Thymus (tissue), 11 donors: ENCODE results near the gene PHF20. TPM values are rescaled to one million over a fixed set of nuclear protein-coding genes. Genes with fewer than 3 reads are reported as not detected.
"Not testable (repeated sequence)": the region's sequence is repeated elsewhere in the genome, so short reads cannot be mapped to it uniquely, and the experiment has no call there.

Experiments used
- DNase-seq, 9 donors: peaks; one replicate each; pipeline ENCODE4 v3.0.0-alpha.2; 2013; ENCODE audit warnings: low spot score in 9 of 9, low read depth in 6 of 9, missing footprints in 1 of 9
- H3K27ac ChIP-seq, 2 donors: one replicate each; pipeline ENCODE4 v1.5.1; 2013; ENCODE audit warnings: control low read depth in 1 of 2, low read depth in 1 of 2, low read length in 1 of 2, mild to moderate bottlenecking in 1 of 2, moderate library complexity in 1 of 2
- H3K27me3 ChIP-seq, 2 donors: one replicate each; pipeline ENCODE4 v1.5.1; 2013; ENCODE audit warnings: low read length in 1 of 2; ENCODE audit not compliant: control insufficient read depth in 2 of 2, insufficient read depth in 1 of 2
- H3K36me3 ChIP-seq, 2 donors: one replicate each; pipeline ENCODE4 v1.5.1; 2013; ENCODE audit warnings: low read length in 1 of 2, mild to moderate bottlenecking in 1 of 2, moderate library complexity in 1 of 2; ENCODE audit not compliant: control insufficient read depth in 2 of 2, insufficient read depth in 2 of 2
- H3K4me1 ChIP-seq, 2 donors: one replicate each; pipeline ENCODE4 v1.5.1; 2013; ENCODE audit warnings: low read length in 2 of 2; ENCODE audit not compliant: control insufficient read depth in 2 of 2, insufficient read depth in 2 of 2
- H3K4me3 ChIP-seq, 2 donors: one replicate each; pipeline ENCODE4 v1.5.1; 2013; ENCODE audit warnings: low read length in 2 of 2, control low read depth in 1 of 2, mild to moderate bottlenecking in 1 of 2
- H3K9me3 ChIP-seq, 2 donors: one replicate each; pipeline ENCODE4 v1.5.1; 2013; ENCODE audit warnings: low read length in 1 of 2, mild to moderate bottlenecking in 1 of 2; ENCODE audit not compliant: control insufficient read depth in 2 of 2, insufficient read depth in 1 of 2
- WGBS: extraction: QIAGEN DNeasy Blood & Tissue Kit; methylation state at CpG from one replicate; pipeline ENCODE4 v1.1.7; 2013; 5-methylcytosine and 5-hydroxymethylcytosine counted together
- polyA plus RNA-seq: library from polyadenylated mRNA; stranded (reverse); fragments of 200-250 nt; gene quantifications from one replicate; pipeline ENCODE4 v1.2.3, GENCODE V29; 2013
- total RNA-seq: library from RNA; stranded (reverse); fragments of 120-200 nt; gene quantifications from one replicate; pipeline ENCODE4 v1.2.4, GENCODE V29; 2013
- donor health status: healthy.

The PHF20 gene
- total and polyA plus RNA-seq, 2 donors = 35.6 to 39.7 TPM

GRCh38 chr20:35950093-35950492, 178.3 kb downstream of the PHF20 start:
- Histone ChIP-seq H3K27me3 (peaks cover 0 to 4% of the 10 kb centered on the region in 2 donors), H3K27ac (no peak overlapping the region), H3K9me3 (no peaks in the 10 kb centered on the region), H3K36me3 (peaks cover 15 to 32% of the 10 kb centered on the region in 2 donors), H3K4me1 (peaks cover 13 to 15% of the 10 kb centered on the region in 2 donors), H3K4me3 (no peak overlapping the region)
- no peak for DNase-seq
- whole genome bisulfite sequencing = 98% methylated on average over 7 of the region's 7 CpGs

GRCh38 chr20:35952080-35952479, 180.3 kb downstream of the PHF20 start:
- H3K4me3 ChIP-seq = not testable (repeated sequence)
- 97% methylated on average over 14 of the region's 14 CpGs for WGBS

GRCh38 chr20:35952480-35953386, 180.9 kb downstream of the PHF20 start:
- Histone ChIP-seq H3K27me3 (peaks cover 0 to 4% of the 10 kb centered on the region in 2 donors), H3K36me3 (peaks cover 4 to 16% of the 10 kb centered on the region in 2 donors), H3K4me3 (peak overlapping the region; percentile 95 to 99), H3K27ac (peak overlapping the region; percentile 100), H3K4me1 (peaks cover 13 to 17% of the 10 kb centered on the region in 2 donors), H3K9me3 (no peaks in the 10 kb centered on the region)
- 73% methylated on average over 6 of the region's 6 CpGs for WGBS
- DNase-seq = peak in 2 of 9 donors; percentile 7 to 29

More at GRCh38 chr20:35952080-35952479, 180.3 kb downstream of the PHF20 start:
- H3K9me3 ChIP-seq, DNase-seq, H3K27me3 ChIP-seq, H3K27ac ChIP-seq: not testable (repeated sequence)
- peaks cover 13 to 17% of the 10 kb centered on the region in 2 donors for H3K4me1 ChIP-seq
- H3K36me3 ChIP-seq = peaks cover 10 to 23% of the 10 kb centered on the region in 2 donors

- H3K4me3 ChIP-seq = peak overlapping the region; percentile 95 to 99
- peaks cover 0 to 4% of the 10 kb centered on the region in 2 donors for H3K27me3 ChIP-seq
- H3K36me3 ChIP-seq = peaks cover 0 to 10% of the 10 kb centered on the region in 2 donors
- peak; percentile 26 to 81 (median 51) for DNase-seq
- H3K4me1 ChIP-seq = peaks cover 13 to 17% of the 10 kb centered on the region in 2 donors
- H3K27ac ChIP-seq = peak overlapping the region; percentile 100
- H3K9me3 ChIP-seq = no peaks in the 10 kb centered on the region
- 2% methylated on average over 65 of the region's 65 CpGs for WGBS
Observed at GRCh38 chr20:35953387-35954199, 181.8 kb downstream of the PHF20 start.

- H3K36me3 ChIP-seq = peaks cover 0 to 10% of the 10 kb centered on the region in 2 donors
- H3K27me3 ChIP-seq = peaks cover 0 to 4% of the 10 kb centered on the region in 2 donors
- WGBS = under 1% methylated on average over 76 of the region's 76 CpGs
- peaks cover 13 to 17% of the 10 kb centered on the region in 2 donors for H3K4me1 ChIP-seq
- peak; percentile 91 to 100 (median 98) for DNase-seq
- no peaks in the 10 kb centered on the region for H3K9me3 ChIP-seq
- peak within 1 kb of the TSS; percentile 100 for H3K27ac ChIP-seq
- H3K4me3 ChIP-seq = peak within 1 kb of the TSS; percentile 95 to 99
Observed at GRCh38 chr20:35954200-35954906, 182.5 kb downstream of the PHF20 start, which contains the start of gene SCAND1. TSS of gene SCAND1 (minus strand) at chr20:35954502. CDS start at chr20:35954284, 218 bp downstream.

GRCh38 chr20:35954907-35955251, 183.1 kb downstream of the PHF20 start:
- H3K27me3 ChIP-seq = peaks cover 0 to 4% of the 10 kb centered on the region in 2 donors
- peaks cover 13 to 17% of the 10 kb centered on the region in 2 donors for H3K4me1 ChIP-seq
- H3K9me3 ChIP-seq = no peaks in the 10 kb centered on the region
- 2% methylated on average over 19 of the region's 19 CpGs for WGBS
- H3K36me3 ChIP-seq = peaks cover 0 to 8% of the 10 kb centered on the region in 2 donors
- H3K4me3 ChIP-seq = peak overlapping the region; percentile 95 to 99
- peak overlapping the region; percentile 90 to 100 for H3K27ac ChIP-seq
- DNase-seq = peak in 3 of 9 donors; percentile 27 to 59 (median 27)

- Histone ChIP-seq H3K27ac (no peak overlapping the region), H3K9me3 (no peaks in the 10 kb centered on the region), H3K27me3 (peaks cover 0 to 4% of the 10 kb centered on the region in 2 donors), H3K36me3 (peaks cover 0 to 4% of the 10 kb centered on the region in 2 donors), H3K4me3 (no peak overlapping the region), H3K4me1 (peaks cover 13 to 17% of the 10 kb centered on the region in 2 donors)
- no peak for DNase-seq
Observed at GRCh38 chr20:35956616-35957015, 184.8 kb downstream of the PHF20 start.

- not testable (repeated sequence) for H3K4me3 ChIP-seq
Observed at GRCh38 chr20:35959291-35959690, 187.5 kb downstream of the PHF20 start.

More at GRCh38 chr20:35959291-35959690, 187.5 kb downstream of the PHF20 start:
- not testable (repeated sequence) for DNase-seq, H3K4me1 ChIP-seq, H3K9me3 ChIP-seq, H3K27ac ChIP-seq, H3K36me3 ChIP-seq, H3K27me3 ChIP-seq
- 92% methylated on average over 6 of the region's 6 CpGs for WGBS
